Motor neuron (in vitro differentiated cells): ENCODE data around the gene IL17RD. TPM values are rescaled to one million over a fixed set of nuclear protein-coding genes. Genes with fewer than 3 reads are reported as not detected.

Experiments used
- ATAC-seq, 8 experiments: fragments of 200-7000 bp; cut with Tn5 transposase; replicated peaks in 6 of 8; 2 replicates each; pipeline ENCODE4 v1.8.0; 2021; ENCODE audit warnings: mild to moderate bottlenecking in 8 of 8, moderate library complexity in 8 of 8
- H3K27ac ChIP-seq, 2 donors: fragments of 250-450 bp; sonication (Bioruptor Pico); 2 replicates each; pipeline ENCODE4 v1.9.0; 2021; ENCODE audit warnings: antibody characterized with exemption in 2 of 2, mild to moderate bottlenecking in 2 of 2, moderate library complexity in 1 of 2
- H3K4me1 ChIP-seq, 2 donors: fragments of 250-450 bp; sonication (Bioruptor Pico); replicated peaks in 1 of 2; 2 replicates each; pipeline ENCODE4 v1.6.1; 2021; ENCODE audit warnings: antibody characterized with exemption in 2 of 2, mild to moderate bottlenecking in 2 of 2, moderate library complexity in 1 of 2
- H3K4me3 ChIP-seq, 5 donors: fragments of 250-450 bp; sonication (Bioruptor Pico); 2 replicates each; pipeline ENCODE4 v1.9.0; 2021; ENCODE audit warnings: antibody characterized with exemption in 5 of 5, mild to moderate bottlenecking in 5 of 5, moderate library complexity in 4 of 5
- WGBS, 10 experiments: fragments of 450-650 bp; shearing (Covaris generic); methylation state at CpG; one replicate each; pipeline ENCODE4 v1.0.0; 2022; 5-methylcytosine and 5-hydroxymethylcytosine counted together
- in situ Hi-C, 9 experiments: fragments of 400-800 bp; cut with MboI; loops; one replicate each; pipeline ENCODE4 v1.15.0; 2021; ENCODE audit warnings: low sequenced_read_pairs in 9 of 9, low pct_unique_long_range_greater_than_20kb in 2 of 9; ENCODE audit not compliant: unreplicated experiment in 9 of 9
- total RNA-seq, 8 experiments: library from RNA; unstranded; fragments of 300-600 nt; gene quantifications; 2 replicates each; pipeline versions ENCODE4 v1.2.3 to v1.2.4, GENCODE V29; 2022

IL17RD gene
- total RNA-seq, result 10 to 100 TPM in 4 of 8 experiments, 1 to 10 TPM in 4; 6.7 to 13.7 (median 9.8) TPM

- H3K4me3 ChIP-seq, result peak within 1 kb of the TSS; percentile 74 to 100 (median 91)
- H3K4me1 ChIP-seq, result peaks cover 10 to 13% of the 10 kb centered on the region in 2 donors
- 0 to 20% (median 1%) methylated on average over 1 to 16 of the region's 98 CpGs; no CpG with 5 or more reads in 6 of the 10 experiments for WGBS, 10 experiments
- in situ Hi-C loops, result no loop called here
- ATAC-seq, result peak; percentile 28 to 93 (median 89)
- H3K27ac ChIP-seq, result peak within 1 kb of the TSS in 1 of 2 donors; percentile 54
Measured at GRCh38 chr3:57164657-57165573, at the start of gene IL17RD. Gene IL17RD (minus strand): TSS chr3:57165353. CDS start chr3:57165286, 67 bp downstream.

- Histone ChIP-seq H3K4me1 (no peaks in the 10 kb centered on the region), H3K27ac (no peak overlapping the region), H3K4me3 (no peak overlapping the region)
- in situ Hi-C loops, result no loop called here
- WGBS, 10 experiments, result 67 to 100% (median 80%) methylated on average over 1 to 2 of the region's 2 CpGs; no CpG with 5 or more reads in 1 of the 10 experiments
- no peak for ATAC-seq
Measured at GRCh38 chr3:57206423-57206822, 41.3 kb upstream of the IL17RD start.

DNA sequence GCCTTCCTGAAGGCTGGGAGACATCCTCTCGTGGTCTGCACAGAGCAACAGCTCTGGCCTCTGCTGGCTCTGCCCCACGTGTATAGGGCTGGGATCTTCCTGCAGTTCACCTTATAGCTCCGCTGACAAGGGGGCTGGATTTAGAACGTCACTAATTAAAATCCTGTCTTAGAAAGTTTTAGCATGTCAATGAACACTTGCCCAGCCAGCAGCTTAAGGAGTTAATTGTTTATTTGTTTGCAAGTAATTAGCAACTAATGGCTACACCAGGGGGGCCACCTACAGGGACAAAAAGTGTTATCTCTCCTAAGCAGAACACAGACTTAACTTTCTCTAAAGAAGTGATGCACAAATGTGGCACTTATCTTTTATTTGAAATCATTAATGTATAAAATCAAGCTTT is 34.7 kb upstream of the IL17RD start, which contains the start of gene HESX1:
HESX1 (minus strand) TSS at position 84 of the 403 bp plus-strand sequence; CDS start at position 24, 60 bp downstream.
- Histone ChIP-seq H3K4me3 (no peak within 1 kb of the TSS), H3K27ac (no peak within 1 kb of the TSS), H3K4me1 (no peaks in the 10 kb centered on the region)
- 19 to 100% (median 36%) methylated on average over 1 to 4 of the region's 4 CpGs; no CpG with 5 or more reads in 2 of the 10 experiments for WGBS, 10 experiments
- in situ Hi-C loops, result no loop called here
- no peak for ATAC-seq

GRCh38 chr3:57194641-57195040 is 29.5 kb upstream of the IL17RD start:
- no peaks in the 10 kb centered on the region for H3K4me1 ChIP-seq
- ATAC-seq, result no peak
- in situ Hi-C loops, result no loop called here
- H3K4me3 ChIP-seq, result no peak overlapping the region
- H3K27ac ChIP-seq, result no peak overlapping the region
- WGBS, 10 experiments, result 57 to 90% (median 80%) methylated on average over 1 to 4 of the region's 4 CpGs; no CpG with 5 or more reads in 1 of the 10 experiments

DNA sequence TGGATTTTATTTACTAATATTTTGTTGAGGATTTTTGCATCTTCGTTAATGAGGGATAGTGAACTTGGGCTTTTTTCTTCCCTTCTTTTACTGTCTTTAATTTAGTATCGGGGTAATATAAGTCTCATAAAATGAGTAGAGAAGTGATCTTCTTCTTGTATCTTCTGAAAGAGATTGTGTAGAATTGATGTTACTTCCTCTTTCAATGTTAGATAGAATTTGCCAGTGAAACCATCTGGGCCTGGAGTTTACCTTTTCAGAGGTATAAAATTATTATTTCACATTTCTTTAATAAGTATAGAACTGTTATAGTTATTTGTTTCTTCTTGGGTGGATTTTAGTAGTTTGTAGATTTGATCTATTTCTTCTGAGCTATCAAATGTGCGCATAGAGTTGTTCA is 26.9 kb upstream of the IL17RD start:
- H3K4me1 ChIP-seq, result no peaks in the 10 kb centered on the region
- no peak overlapping the region for H3K27ac ChIP-seq
- no peak for ATAC-seq
- no peak overlapping the region for H3K4me3 ChIP-seq
- in situ Hi-C loops, result no loop called here
- WGBS, 10 experiments, result 72 to 100% (median 89%) methylated on average over 2 to 3 of the region's 3 CpGs

GRCh38 chr3:57184526-57184925 is 19.4 kb upstream of the IL17RD start:
- ATAC-seq, result peak in 3 of 8 experiments; percentile 14 to 47 (median 36)
- H3K4me1 ChIP-seq, result peaks cover 0 to 3% of the 10 kb centered on the region in 2 donors
- no peak overlapping the region for H3K4me3 ChIP-seq
- in situ Hi-C loops, result no loop called here
- 0 to 75% (median 52%) methylated on average over 1 to 6 of the region's 6 CpGs for WGBS, 10 experiments
- no peak overlapping the region for H3K27ac ChIP-seq

GRCh38 chr3:57179580-57180410 is 14.6 kb upstream of the IL17RD start:
- H3K4me1 ChIP-seq, result peaks cover 0 to 3% of the 10 kb centered on the region in 2 donors
- H3K4me3 ChIP-seq, result no peak overlapping the region
- 21 to 75% (median 50%) methylated on average over 1 to 5 of the region's 5 CpGs; no CpG with 5 or more reads in 3 of the 10 experiments for WGBS, 10 experiments
- in situ Hi-C loops, result no loop called here
- ATAC-seq, result peak in 7 of 8 experiments; percentile 26 to 86 (median 57)
- H3K27ac ChIP-seq, result no peak overlapping the region

DNA sequence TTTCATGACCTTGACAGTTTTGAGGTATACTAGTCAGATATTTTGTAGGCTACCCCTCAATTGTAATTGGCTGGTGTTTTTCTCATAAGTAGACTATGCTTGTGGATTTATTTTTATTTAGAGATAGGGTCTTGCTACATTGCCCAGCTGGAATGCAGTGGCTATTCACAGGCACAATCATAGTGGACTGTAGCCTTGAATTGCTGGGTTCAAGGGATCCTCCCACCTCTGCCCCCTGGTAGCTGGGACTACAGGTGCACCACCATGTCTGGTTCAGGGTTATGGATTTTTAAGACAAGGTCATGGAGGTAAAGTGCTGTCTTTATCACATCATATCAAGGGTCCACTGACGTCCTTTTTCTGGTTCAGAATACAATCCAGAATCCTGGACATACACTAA is 10.9 kb upstream of the IL17RD start:
- H3K4me1 ChIP-seq, result no peaks in the 10 kb centered on the region
- no peak overlapping the region for H3K4me3 ChIP-seq
- whole genome bisulfite sequencing, 10 experiments, result 29 to 70% methylated on average over 1 of the region's 1 CpG; no CpG with 5 or more reads in 8 of the 10 experiments
- no peak overlapping the region for H3K27ac ChIP-seq
- in situ Hi-C loops, result no loop called here
- ATAC-seq, result no peak

- Histone ChIP-seq H3K4me1 (no peaks in the 10 kb centered on the region), H3K27ac (no peak overlapping the region), H3K4me3 (no peak overlapping the region)
- peak in 1 of 8 experiments; percentile 11 for ATAC-seq
- in situ Hi-C loops, result no loop called here
- WGBS, 10 experiments, result 13 to 80% (median 50%) methylated on average over 1 to 2 of the region's 2 CpGs; no CpG with 5 or more reads in 2 of the 10 experiments
Measured at GRCh38 chr3:57173687-57174086, 8.5 kb upstream of the IL17RD start.

DNA sequence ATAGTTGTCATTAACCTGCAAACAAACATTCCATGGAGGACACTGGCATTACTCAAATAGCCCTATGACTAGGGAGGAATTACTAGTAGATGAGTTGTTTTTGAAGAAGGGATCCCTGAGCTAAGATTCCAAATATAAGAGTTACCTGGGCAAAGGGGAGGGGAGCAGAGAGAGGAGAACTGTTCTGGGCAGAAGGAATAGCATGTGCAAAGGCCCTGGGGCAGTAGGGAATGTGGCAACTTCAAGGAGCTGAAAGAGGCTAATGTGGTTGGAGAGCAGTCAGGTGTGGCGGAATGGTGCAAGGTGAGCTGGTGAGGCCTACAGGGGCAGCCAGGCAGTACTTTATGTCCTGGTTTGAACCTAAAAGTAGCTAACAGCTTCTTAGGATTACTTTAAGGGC is 5.8 kb upstream of the IL17RD start:
- WGBS, 10 experiments, result 80 to 100% (median 100%) methylated on average over 1 of the region's 1 CpG; no CpG with 5 or more reads in 4 of the 10 experiments
- no peak for ATAC-seq
- no peak overlapping the region for H3K27ac ChIP-seq
- in situ Hi-C loops, result no loop called here
- H3K4me3 ChIP-seq, result no peak overlapping the region
- H3K4me1 ChIP-seq, result no peaks in the 10 kb centered on the region

DNA sequence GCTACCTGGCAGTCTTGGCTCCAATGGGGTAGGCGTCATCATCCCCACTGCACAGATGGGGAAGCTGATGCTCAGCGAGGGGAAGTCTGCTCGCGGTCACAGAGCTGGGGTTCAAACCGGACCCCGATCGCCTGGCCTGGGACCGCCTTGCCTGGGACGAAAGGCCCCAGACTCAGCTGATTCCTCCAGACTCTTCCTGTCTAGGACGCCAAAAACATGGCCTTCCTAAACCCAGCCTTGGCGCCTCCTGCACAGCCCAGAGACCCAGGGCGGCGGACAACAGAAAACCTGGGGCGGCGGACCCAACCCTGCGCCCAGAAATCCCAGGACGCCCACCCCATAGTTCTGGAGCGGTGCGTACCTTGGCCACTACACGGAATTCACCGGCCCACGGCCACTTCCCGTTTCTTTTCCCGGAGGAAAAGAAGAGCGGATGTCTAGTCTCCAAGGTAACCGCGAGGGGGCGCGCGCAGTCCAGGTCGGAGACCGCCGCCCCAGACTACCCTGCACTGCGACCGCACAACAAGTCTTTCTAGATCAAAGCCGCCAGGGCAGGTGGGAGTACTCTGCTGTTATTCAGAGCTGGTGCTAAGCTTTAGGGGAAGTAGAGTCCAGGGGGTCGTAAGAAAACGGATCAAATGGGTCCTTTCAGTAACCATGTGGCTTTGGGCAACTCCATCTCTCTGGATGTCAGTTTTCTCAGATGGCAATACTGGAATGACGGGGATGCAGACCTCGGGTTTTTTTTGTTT is 4.9 kb upstream of the IL17RD start:
- Histone ChIP-seq H3K4me1 (no peaks in the 10 kb centered on the region), H3K4me3 (peak overlapping the region in 3 of 5 donors; percentile 11 to 25 (median 24)), H3K27ac (no peak overlapping the region)
- WGBS, 10 experiments, result 3 to 83% (median 25%) methylated on average over 1 to 17 of the region's 40 CpGs; no CpG with 5 or more reads in 3 of the 10 experiments
- in situ Hi-C loops, result no loop called here
- ATAC-seq, result peak; percentile 77 to 93 (median 82)

DNA sequence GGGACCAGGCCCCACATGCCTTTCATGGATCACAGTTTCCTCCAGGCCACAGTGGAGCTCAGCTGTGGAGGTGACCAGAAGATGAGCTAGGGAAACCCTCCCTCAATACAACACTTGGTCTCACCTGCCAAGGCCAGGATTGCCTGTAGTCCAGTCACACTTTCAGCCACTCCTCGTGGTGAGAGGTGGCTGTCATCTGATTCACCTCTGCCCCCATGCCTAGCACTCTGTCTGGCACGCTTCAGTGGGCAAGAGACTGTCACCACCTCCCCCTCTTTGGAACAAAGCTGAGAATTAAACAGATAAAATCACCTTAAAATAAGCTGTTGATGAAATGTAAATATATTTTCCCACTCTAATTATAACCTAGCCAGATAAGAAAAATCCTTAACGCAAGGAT is 4.0 kb upstream of the IL17RD start:
- in situ Hi-C loops, result no loop called here
- no peak overlapping the region for H3K27ac ChIP-seq
- H3K4me1 ChIP-seq, result peaks cover under 1% of the 10 kb centered on the region in 2 donors
- no peak for ATAC-seq
- no peak overlapping the region for H3K4me3 ChIP-seq
- 0 to 100% (median 86%) methylated on average over 1 to 3 of the region's 3 CpGs for WGBS, 10 experiments
